Measurements from ENCODE around the gene NR2E1. TPM values are rescaled to one million over a fixed set of nuclear protein-coding genes. Genes with fewer than 3 reads are reported as not detected.

Gene NR2E1
- total and polyA plus RNA-seq, 2 of the 4 experiments (the other 2 are of a cell fraction), result not detected

DNA sequence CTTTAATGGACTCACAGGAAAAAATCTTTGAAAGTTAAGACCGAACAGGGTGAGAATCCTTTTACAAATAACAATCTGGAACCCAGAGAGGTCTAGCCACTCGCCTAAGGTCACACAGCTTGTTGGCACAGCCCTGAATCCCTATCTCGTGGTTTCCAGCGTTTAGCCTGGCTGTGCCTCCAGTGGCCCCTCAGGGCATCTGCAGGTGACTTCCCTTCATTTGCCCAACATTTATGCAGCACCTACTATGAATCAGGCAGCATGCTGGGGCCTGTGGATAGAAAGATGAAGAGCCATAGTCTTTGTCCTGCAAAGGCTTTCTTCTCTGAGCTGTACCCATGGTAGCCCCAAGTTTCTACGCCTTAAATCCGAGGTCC is 2.6 kb upstream of the NR2E1 start:
- Histone ChIP-seq H2AFZ (replicated peaks; ENCODE audit: low read length, poor library complexity) (no peak overlapping the region), H2BK20ac (ENCODE audit: low read depth, low read length) (no peak overlapping the region), H3K4ac (ENCODE audit: low read depth, low read length) (no peak overlapping the region), H2BK120ac (ENCODE audit: low read depth, low read length) (no peak overlapping the region), H3K56ac (ENCODE audit: extremely low read depth, insufficient read depth, low read length) (no peak overlapping the region), H3K79me1 (ENCODE audit: low read depth in 1 of 2, low read length in 2 of 2) (no peaks in the 10 kb centered on the region), H3K4me3 (ENCODE audit: insufficient read depth, low read depth, low read length) (no peak overlapping the region), H3K9ac (ENCODE audit: low read depth, low read length) (no peak overlapping the region), H4K91ac (ENCODE audit: insufficient read depth, low read depth, low read length) (no peak overlapping the region), H3K9me1 (ENCODE audit: insufficient read depth, low read length) (no peaks in the 10 kb centered on the region; the same call in 1 of the 2 replicates), H3K9me3 (ENCODE audit: control insufficient read depth, insufficient read depth, low read length) (peaks cover 4% of the 10 kb centered on the region), H3K27ac (ENCODE audit: insufficient read depth, low read length) (no peak overlapping the region), H2AK5ac (ENCODE audit: low read depth, low read length) (no peak overlapping the region), H4K5ac (ENCODE audit: low read depth, low read length) (no peak overlapping the region), H3K27me3 (ENCODE audit: control insufficient read depth, insufficient read depth, low read length) (peaks cover 93% of the 10 kb centered on the region), H3K4me1 (ENCODE audit: control insufficient read depth, insufficient read depth, low read length) (no peaks in the 10 kb centered on the region; the same call in 1 of the 2 replicates), H3K23ac (ENCODE audit: low read depth, low read length) (no peak overlapping the region), H3K14ac (replicated peaks; ENCODE audit: low read depth, low read length) (no peak overlapping the region), H4K8ac (ENCODE audit: low read depth in 2 of 2, low read length in 2 of 2) (no peak overlapping the region), H2AK9ac (replicated peaks; ENCODE audit: low read depth, low read length, poor library complexity) (no peak overlapping the region), H3K4me2 (ENCODE audit: low read depth, low read length) (no peak overlapping the region), H2BK15ac (ENCODE audit: low read depth, low read length) (no peak overlapping the region), H3K18ac (ENCODE audit: low read depth, low read length) (no peak overlapping the region), H2BK5ac (ENCODE audit: low read depth, low read length, poor library complexity, severe bottlenecking) (no peak overlapping the region), H4K20me1 (ENCODE audit: insufficient read depth, low read length) (no peaks in the 10 kb centered on the region; the same call in none of the 2 replicates), H3K36me3 (ENCODE audit: control insufficient read depth, insufficient read depth, low read length) (no peaks in the 10 kb centered on the region)
- ATAC-seq (ENCODE audit: low read depth), result no peak
- WGBS, 2 experiments (ENCODE audit: extremely low coverage in 2 of 2, insufficient read length in 1 of 2), result 0% methylated on average over 2 of the region's 6 CpGs; no CpG with 5 or more reads in 1 of the 2 experiments
- POLR2A ChIA-PET (ENCODE audit: unreplicated experiment), result no interaction called here
- no TSS peak for BruUV-seq (replicated peaks)
- in situ Hi-C loops (cut with MboI; ENCODE audit: low sequenced_read_pairs), result no loop called here
- dilution Hi-C loops (cut with HindIII; ENCODE audit: low sequenced_read_pairs, unreplicated experiment), result no loop called here
- no peak for DNase-seq
- TF ChIP-seq RFX5 (IDR thresholded peaks at IDR 0.05; ENCODE audit: low read depth, low read length), result no peak
- no peak for TF ChIP-seq CEBPB (IDR thresholded peaks at IDR 0.05; ENCODE audit: low read depth, low read length)
- no peak for TF ChIP-seq RAD21 (IDR thresholded peaks at IDR 0.05; ENCODE audit: low read length)
- TF ChIP-seq CHD1 (IDR thresholded peaks at IDR 0.05; ENCODE audit: low read depth, low read length), result no peak
- TF ChIP-seq MAZ (IDR thresholded peaks at IDR 0.05; ENCODE audit: borderline replicate concordance, low read depth, low read length), result no peak
- TF ChIP-seq, protein P1, sequence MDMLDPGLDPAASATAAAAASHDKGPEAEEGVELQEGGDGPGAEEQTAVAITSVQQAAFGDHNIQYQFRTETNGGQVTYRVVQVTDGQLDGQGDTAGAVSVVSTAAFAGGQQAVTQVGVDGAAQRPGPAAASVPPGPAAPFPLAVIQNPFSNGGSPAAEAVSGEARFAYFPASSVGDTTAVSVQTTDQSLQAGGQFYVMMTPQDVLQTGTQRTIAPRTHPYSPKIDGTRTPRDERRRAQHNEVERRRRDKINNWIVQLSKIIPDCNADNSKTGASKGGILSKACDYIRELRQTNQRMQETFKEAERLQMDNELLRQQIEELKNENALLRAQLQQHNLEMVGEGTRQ (IDR thresholded peaks at IDR 0.05; ENCODE audit: low read depth, low read length), result no peak
- no peak for TF ChIP-seq BHLHE40 (IDR thresholded peaks at IDR 0.05; ENCODE audit: low read depth, low read length)
- TF ChIP-seq MXI1 (IDR thresholded peaks at IDR 0.05; ENCODE audit: borderline replicate concordance, low read depth, low read length), result no peak
- TF ChIP-seq, protein P2, sequence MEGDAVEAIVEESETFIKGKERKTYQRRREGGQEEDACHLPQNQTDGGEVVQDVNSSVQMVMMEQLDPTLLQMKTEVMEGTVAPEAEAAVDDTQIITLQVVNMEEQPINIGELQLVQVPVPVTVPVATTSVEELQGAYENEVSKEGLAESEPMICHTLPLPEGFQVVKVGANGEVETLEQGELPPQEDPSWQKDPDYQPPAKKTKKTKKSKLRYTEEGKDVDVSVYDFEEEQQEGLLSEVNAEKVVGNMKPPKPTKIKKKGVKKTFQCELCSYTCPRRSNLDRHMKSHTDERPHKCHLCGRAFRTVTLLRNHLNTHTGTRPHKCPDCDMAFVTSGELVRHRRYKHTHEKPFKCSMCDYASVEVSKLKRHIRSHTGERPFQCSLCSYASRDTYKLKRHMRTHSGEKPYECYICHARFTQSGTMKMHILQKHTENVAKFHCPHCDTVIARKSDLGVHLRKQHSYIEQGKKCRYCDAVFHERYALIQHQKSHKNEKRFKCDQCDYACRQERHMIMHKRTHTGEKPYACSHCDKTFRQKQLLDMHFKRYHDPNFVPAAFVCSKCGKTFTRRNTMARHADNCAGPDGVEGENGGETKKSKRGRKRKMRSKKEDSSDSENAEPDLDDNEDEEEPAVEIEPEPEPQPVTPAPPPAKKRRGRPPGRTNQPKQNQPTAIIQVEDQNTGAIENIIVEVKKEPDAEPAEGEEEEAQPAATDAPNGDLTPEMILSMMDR (conservative IDR thresholded peaks at IDR 0.05; ENCODE audit: low read depth, low read length), result no peak
- no peak for TF ChIP-seq NFE2L2 (IDR thresholded peaks at IDR 0.05; ENCODE audit: low read depth, low read length)
- intact Hi-C loops (cut with micrococcal nuclease), result no loop called here
- CTCF ChIA-PET, result no interaction called here

Measured in IMR-90 (cell line).